A549 (cell line): ENCODE results near the gene ZNF184. TPM values are rescaled to one million over a fixed set of nuclear protein-coding genes. Genes with fewer than 3 reads are reported as not detected.
A peak's percentile ranks its signal among the peaks of the same experiment; 100 is the strongest.

ENCODE experiments used
- ATAC-seq, 2 experiments: fragments of 200-7000 bp in 1 of 2; fragments of >200 bp in 1 of 2; cut with Nextera tagmentation in 1 of 2; cut with Tn5 transposase in 1 of 2; 3 replicates each; pipeline versions ENCODE4 v1.8.0 to v1.9.1; 2018 to 2020; ENCODE audit warnings: mild to moderate bottlenecking in 1 of 2, moderate library complexity in 1 of 2
- CTCF ChIA-PET: fragments of 300-600 bp; sonication (Branson Sonifier 250); formaldehyde crosslinking; extraction: SDS; loops from one replicate; lab custom pipeline; 2021; ENCODE audit warnings: antibody characterized with exemption, inconsistent platforms; lab: Yijun Ruan, JAX
- POLR2A ChIA-PET: fragments of 350-600 bp; formaldehyde crosslinking; extraction: SDS; loops from one replicate; lab custom pipeline; 2021; ENCODE audit warnings: antibody characterized with exemption, inconsistent platforms; lab: Yijun Ruan, JAX
- DNase-seq, 2 experiments: peaks; one replicate each; pipeline versions ENCODE4 v3.0.0 to v3.0.0-alpha.2; 2011 to 2016; ENCODE audit warnings: low read depth in 1 of 2, low spot score in 1 of 2
- FAIRE-seq: peaks from 2 replicates; lab custom pipeline; 2011; peaks lifted over from hg19 to GRCh38; lab: Jason Lieb, UNC
- H3K27ac ChIP-seq, 2 experiments: fragments of >200 bp; sonication (Bioruptor Twin); formaldehyde crosslinking; 3 replicates each; pipeline ENCODE4 v1.5.1; 2016 to 2017
- H3K4me1 ChIP-seq: fragments of >200 bp; sonication (Bioruptor Twin); formaldehyde crosslinking; 3 replicates; pipeline ENCODE4 v1.6.1; 2016
- H3K4me2 ChIP-seq: fragments of >200 bp; sonication (Bioruptor Twin); formaldehyde crosslinking; 3 replicates; pipeline ENCODE4 v1.6.1; 2016
- H3K4me3 ChIP-seq: fragments of >200 bp; sonication (Bioruptor Twin); formaldehyde crosslinking; 3 replicates; pipeline ENCODE4 v1.5.1; 2016
- H3K9me3 ChIP-seq: fragments of >200 bp; sonication (Bioruptor Twin); formaldehyde crosslinking; 3 replicates; pipeline ENCODE4 v1.6.1; 2016
- ATOH8 ChIP-seq: fragments of 250-450 bp; sonication (Bioruptor Pico); IDR thresholded peaks from 2 replicates; pipeline ENCODE4 v1.5.0; 2020; ENCODE audit warnings: low read depth, mild to moderate bottlenecking, moderate library complexity
- CBX2 ChIP-seq: fragments of 200-600 bp; sonication (generic); IDR thresholded peaks from 2 replicates; pipeline ENCODE4 v1.6.1; 2016; ENCODE audit warnings: low read depth, mild to moderate bottlenecking, borderline replicate concordance
- CBX8 ChIP-seq: fragments of 200-600 bp; sonication (generic); IDR thresholded peaks from 2 replicates; pipeline ENCODE4 v1.6.1; 2016
- CEBPB ChIP-seq, 2 experiments: fragments of >200 bp in 1 of 2; sonication (Bioruptor Twin) in 1 of 2; formaldehyde crosslinking in 1 of 2; IDR thresholded peaks; 2 replicates each; pipeline ENCODE4 v1.6.1; 2012 to 2016
- CHD2 ChIP-seq: fragments of 150-350 bp; IDR thresholded peaks from 2 replicates; pipeline ENCODE4 v1.6.1; 2014; ENCODE audit warnings: low read length; ENCODE audit not compliant: partially characterized antibody
- E2F6 ChIP-seq: IDR thresholded peaks from 2 replicates; pipeline ENCODE4 v1.6.1; 2012; ENCODE audit warnings: low read depth, borderline replicate concordance
- EHMT2 ChIP-seq: fragments of 200-600 bp; sonication (generic); IDR thresholded peaks from 2 replicates; pipeline ENCODE4 v1.6.1; 2016; ENCODE audit warnings: antibody characterized with exemption, low read depth, mild to moderate bottlenecking, moderate library complexity
- FOSL2 ChIP-seq, 2 experiments: fragments of 450-650 bp in 1 of 2; fragments of >200 bp in 1 of 2; sonication (Bioruptor Twin) in 1 of 2; formaldehyde crosslinking; IDR thresholded peaks; 2 replicates each; pipeline versions ENCODE4 v1.5.0 to v1.6.1; 2016 to 2020; ENCODE audit warnings: mild to moderate bottlenecking in 1 of 2, moderate library complexity in 1 of 2
- FOXS1 ChIP-seq: fragments of 250-450 bp; sonication (Bioruptor Pico); IDR thresholded peaks from 2 replicates; pipeline ENCODE4 v1.5.0; 2020; ENCODE audit warnings: mild to moderate bottlenecking, moderate library complexity
- HDAC2 ChIP-seq: fragments of 200-600 bp; sonication (generic); IDR thresholded peaks from 2 replicates; pipeline ENCODE4 v1.6.1; 2016
- HES2 ChIP-seq: fragments of >200 bp; sonication (Bioruptor Twin); formaldehyde crosslinking; IDR thresholded peaks from 2 replicates; pipeline ENCODE4 v1.6.1; 2016
- HEYL ChIP-seq: fragments of 250-450 bp; sonication (Bioruptor Pico); IDR thresholded peaks from 2 replicates; pipeline ENCODE4 v1.8.0; 2021; ENCODE audit warnings: mild to moderate bottlenecking, moderate library complexity
- HMGXB4 ChIP-seq: fragments of 250-450 bp; sonication (Bioruptor Pico); IDR thresholded peaks from 2 replicates; pipeline ENCODE4 v1.5.0; 2021; ENCODE audit warnings: mild to moderate bottlenecking, moderate library complexity, borderline replicate concordance
- JUN ChIP-seq, 2 experiments: fragments of >200 bp; sonication (Bioruptor Twin); formaldehyde crosslinking; IDR thresholded peaks; 2 replicates in 1 of 2; 3 replicates in 1 of 2; pipeline ENCODE4 v1.6.1; 2016 to 2017
- KDM1A ChIP-seq: fragments of 200-600 bp; sonication (generic); IDR thresholded peaks from 2 replicates; pipeline ENCODE4 v1.6.1; 2016; ENCODE audit warnings: low read depth, mild to moderate bottlenecking
- MAFK ChIP-seq: fragments of 450-650 bp; IDR thresholded peaks from 2 replicates; pipeline ENCODE4 v1.6.1; 2014; ENCODE audit not compliant: partially characterized antibody
- MAX ChIP-seq: IDR thresholded peaks from 2 replicates; pipeline ENCODE4 v1.6.1; 2012
- RCOR1 ChIP-seq: fragments of 150-350 bp; IDR thresholded peaks from 2 replicates; pipeline ENCODE4 v1.6.1; 2014; ENCODE audit warnings: antibody characterized with exemption, low read length, low read depth
- RFX5 ChIP-seq: fragments of 450-650 bp; IDR thresholded peaks from 2 replicates; pipeline ENCODE4 v1.7.1; 2014; ENCODE audit warnings: antibody characterized with exemption, mild to moderate bottlenecking, moderate library complexity
- SREBF2 ChIP-seq: fragments of 450-650 bp; IDR thresholded peaks from 2 replicates; pipeline ENCODE4 v1.6.1; 2014; ENCODE audit warnings: mild to moderate bottlenecking, moderate library complexity
- TP53 ChIP-seq: fragments of 250-450 bp; sonication (Bioruptor Pico); IDR thresholded peaks from 2 replicates; pipeline ENCODE4 v1.5.0; 2021; ENCODE audit warnings: mild to moderate bottlenecking, moderate library complexity
- USF2 ChIP-seq: fragments of 450-650 bp; IDR thresholded peaks from 2 replicates; pipeline ENCODE4 v1.6.1; 2014; ENCODE audit warnings: antibody characterized with exemption
- ZFP36 ChIP-seq: fragments of 450-650 bp; IDR thresholded peaks from 2 replicates; pipeline ENCODE4 v1.6.1; 2014; ENCODE audit warnings: borderline replicate concordance; ENCODE audit not compliant: partially characterized antibody
- ZNF302 ChIP-seq: fragments of 250-450 bp; sonication (Bioruptor Pico); IDR thresholded peaks from 2 replicates; pipeline ENCODE4 v1.9.0; 2021; ENCODE audit warnings: inconsistent platforms, mild to moderate bottlenecking, moderate library complexity
- WGBS: methylation state at CpG from one replicate; pipeline ENCODE4 v1.1.6; 2017; ENCODE audit errors: missing lambda C conversion rate; 5-methylcytosine and 5-hydroxymethylcytosine counted together
- polyA plus RNA-seq, 4 experiments: library from polyadenylated mRNA; depleted of rRNA in 3 of 4; stranded (reverse); fragments of >200 nt; fragmentation: RNase III in 1 of 4; extraction: RNeasy Plus Mini Kit Qiagen cat#74134 plus additional on column Dnase treatment in 1 of 4; gene quantifications; 2 replicates in 3 of 4; 3 replicates in 1 of 4; pipeline ENCODE4 v1.2.3, GENCODE V29; 2011 to 2017

ZNF184 gene
- polyA plus RNA-seq, 2 of the 4 experiments (the other 2 are of a cell fraction), result 2.5 to 4.9 TPM

GRCh38 chr6:27502508-27503435 lies 29.9 kb upstream of the ZNF184 start:
- Histone ChIP-seq H3K4me1 (peaks cover 26% of the 10 kb centered on the region; the same call in 2 of the 3 replicates), H3K9me3 (no peaks in the 10 kb centered on the region), H3K27ac (peak overlapping the region; percentile 32 to 79), H3K4me3 (peak overlapping the region; percentile 60), H3K4me2 (peak overlapping the region; percentile 85)
- ChIA-PET CTCF (no interaction called here), POLR2A (no interaction called here)
- no peak for FAIRE-seq
- peak in 1 of 2 experiments; percentile 83 for DNase-seq
- peak; percentile 69 to 74 for ATAC-seq
- WGBS, result 1% methylated on average over 33 of the region's 33 CpGs
- no peak for TF ChIP-seq ZFP36
- peak; percentile 55 for TF ChIP-seq SREBF2
- peak; percentile 28; the same call in 1 of the 2 replicates for TF ChIP-seq HMGXB4
- TF ChIP-seq EHMT2, result no peak
- no peak for TF ChIP-seq JUN (IDR thresholded peaks at IDR 0.05)
- no peak for TF ChIP-seq HES2
- TF ChIP-seq MAX, result 0 out of 2 replicates have a peak, but pooled peaks have one; percentile 7
- no peak for TF ChIP-seq RFX5
- peak; percentile 59; the same call in 1 of the 2 replicates for TF ChIP-seq KDM1A
- TF ChIP-seq CEBPB (IDR thresholded peaks at IDR 0.05), result peak in 1 of 2 experiments; percentile 59; a peak in 1 of 4 replicates
- no peak for TF ChIP-seq MAFK

GRCh38 chr6:27501187-27501586 lies 28.3 kb upstream of the ZNF184 start:
- ChIA-PET CTCF (no interaction called here), POLR2A (no interaction called here)
- WGBS, result 71% methylated on average over 2 of the region's 2 CpGs
- H3K4me1 ChIP-seq, result peaks cover 17% of the 10 kb centered on the region; the same call in 2 of the 3 replicates
- ATAC-seq, result no peak
- no peak overlapping the region for H3K4me3 ChIP-seq
- no peak for FAIRE-seq
- no peak overlapping the region for H3K27ac ChIP-seq
- no peaks in the 10 kb centered on the region for H3K9me3 ChIP-seq
- DNase-seq, result no peak
- H3K4me2 ChIP-seq, result peak overlapping the region; percentile 85; the same call in 2 of the 3 replicates
- peak; percentile 49 for TF ChIP-seq MAFK
- TF ChIP-seq FOSL2 (IDR thresholded peaks at IDR 0.05), result no peak
- TF ChIP-seq FOSL2 (CRISPR knock-in tag; IDR thresholded peaks at IDR 0.05), result no peak

- no peaks in the 10 kb centered on the region for H3K9me3 ChIP-seq
- no peak for DNase-seq
- FAIRE-seq, result no peak
- 42% methylated on average over 2 of the region's 2 CpGs for WGBS
- no peak overlapping the region for H3K4me3 ChIP-seq
- ATAC-seq, result no peak
- H3K27ac ChIP-seq, result no peak overlapping the region
- POLR2A ChIA-PET, result interaction anchor here (0.7 kb wide), 1 partner anchor 84 kb away, joined by 3 read pairs; no protein-coding TSS in a partner anchor
- H3K4me1 ChIP-seq, result peaks cover 13% of the 10 kb centered on the region; the same call in 2 of the 3 replicates
- peak overlapping the region; percentile 8; the same call in 1 of the 3 replicates for H3K4me2 ChIP-seq
- CTCF ChIA-PET, result interaction anchor here (1.6 kb wide), 1 partner anchor 18 kb away, joined by 4 read pairs; no protein-coding TSS in a partner anchor
- TF ChIP-seq FOXS1, result no peak
- TF ChIP-seq KDM1A, result no peak
- no peak for TF ChIP-seq CBX2
- TF ChIP-seq E2F6, result no peak
- no peak for TF ChIP-seq ZNF302 (CRISPR knock-in tag)
- no peak for TF ChIP-seq HMGXB4
- TF ChIP-seq CEBPB (IDR thresholded peaks at IDR 0.05), result no peak
- TF ChIP-seq RCOR1, result no peak
- TF ChIP-seq CHD2, result no peak
- no peak for TF ChIP-seq USF2
- no peak for TF ChIP-seq HDAC2
- TF ChIP-seq TP53 (CRISPR knock-in tag), result no peak
- no peak for TF ChIP-seq ATOH8 (CRISPR knock-in tag)
- no peak for TF ChIP-seq HES2
- no peak for TF ChIP-seq HEYL (CRISPR knock-in tag)
- no peak for TF ChIP-seq CBX8
Measured at GRCh38 chr6:27500177-27500576, 27.3 kb upstream of the ZNF184 start.
